Activated naive CD8-positive, alpha-beta T cell treated with anti-CD3 and anti-CD28 coated beads, Interleukin-2, amount 50 U/mL, for 24 hours (primary cell): ENCODE data around the gene GPR137C.
"Not testable (repeated sequence)": the region's sequence is repeated elsewhere in the genome, so short reads cannot be mapped to it uniquely, and the experiment has no call there.

Source experiments
- ATAC-seq: fragments of 150-1000 bp; cut with Tn5 transposase; one replicate; pipeline ENCODE4 v1.10.0; 2021
- DNase-seq: peaks from one replicate; pipeline ENCODE4 v3.0.0; 2021
- H3K27ac Mint-ChIP-seq: one replicate; pipeline ENCODE4 v1.8.0; 2021; ENCODE audit warnings: mild to moderate bottlenecking, mixed read lengths
- H3K27me3 Mint-ChIP-seq: one replicate; pipeline ENCODE4 v1.8.0; 2021; ENCODE audit warnings: mixed read lengths
- H3K36me3 Mint-ChIP-seq: one replicate; pipeline ENCODE4 v1.8.0; 2021; ENCODE audit warnings: low read depth, mixed read lengths
- H3K4me1 Mint-ChIP-seq: one replicate; pipeline ENCODE4 v1.8.0; 2021; ENCODE audit warnings: mixed read lengths
- H3K4me3 Mint-ChIP-seq: one replicate; pipeline ENCODE4 v1.8.0; 2021; ENCODE audit warnings: mild to moderate bottlenecking, moderate library complexity, mixed read lengths
- H3K9me3 Mint-ChIP-seq: one replicate; pipeline ENCODE4 v1.8.0; 2021; ENCODE audit warnings: mixed read lengths

Gene GPR137C

GRCh38 chr14:52550661-52551060 is 2.0 kb upstream of the GPR137C start:
- Mint-ChIP-seq H3K27ac (no peak overlapping the region), H3K4me1 (peaks cover 24% of the 10 kb centered on the region), H3K9me3 (no peaks in the 10 kb centered on the region), H3K4me3 (peak overlapping the region; percentile 89), H3K27me3 (peaks cover 6% of the 10 kb centered on the region), H3K36me3 (no peaks in the 10 kb centered on the region)
- DNase-seq = no peak
- ATAC-seq = no peak

GRCh38 chr14:52551205-52551604 is 1.4 kb upstream of the GPR137C start:
- H3K4me3 Mint-ChIP-seq = peak overlapping the region; percentile 89
- peaks cover 24% of the 10 kb centered on the region for H3K4me1 Mint-ChIP-seq
- no peak for ATAC-seq
- no peak for DNase-seq
- no peak overlapping the region for H3K27ac Mint-ChIP-seq
- H3K9me3 Mint-ChIP-seq = no peaks in the 10 kb centered on the region
- no peaks in the 10 kb centered on the region for H3K36me3 Mint-ChIP-seq
- H3K27me3 Mint-ChIP-seq = peaks cover 6% of the 10 kb centered on the region

GRCh38 chr14:52551696-52552062 is 957 bp upstream of the GPR137C start:
- peak overlapping the region; percentile 76 for H3K27ac Mint-ChIP-seq
- no peaks in the 10 kb centered on the region for H3K36me3 Mint-ChIP-seq
- DNase-seq = no peak
- peaks cover 24% of the 10 kb centered on the region for H3K4me1 Mint-ChIP-seq
- peaks cover 6% of the 10 kb centered on the region for H3K27me3 Mint-ChIP-seq
- no peak for ATAC-seq
- peak overlapping the region; percentile 89 for H3K4me3 Mint-ChIP-seq
- H3K9me3 Mint-ChIP-seq = no peaks in the 10 kb centered on the region

DNA sequence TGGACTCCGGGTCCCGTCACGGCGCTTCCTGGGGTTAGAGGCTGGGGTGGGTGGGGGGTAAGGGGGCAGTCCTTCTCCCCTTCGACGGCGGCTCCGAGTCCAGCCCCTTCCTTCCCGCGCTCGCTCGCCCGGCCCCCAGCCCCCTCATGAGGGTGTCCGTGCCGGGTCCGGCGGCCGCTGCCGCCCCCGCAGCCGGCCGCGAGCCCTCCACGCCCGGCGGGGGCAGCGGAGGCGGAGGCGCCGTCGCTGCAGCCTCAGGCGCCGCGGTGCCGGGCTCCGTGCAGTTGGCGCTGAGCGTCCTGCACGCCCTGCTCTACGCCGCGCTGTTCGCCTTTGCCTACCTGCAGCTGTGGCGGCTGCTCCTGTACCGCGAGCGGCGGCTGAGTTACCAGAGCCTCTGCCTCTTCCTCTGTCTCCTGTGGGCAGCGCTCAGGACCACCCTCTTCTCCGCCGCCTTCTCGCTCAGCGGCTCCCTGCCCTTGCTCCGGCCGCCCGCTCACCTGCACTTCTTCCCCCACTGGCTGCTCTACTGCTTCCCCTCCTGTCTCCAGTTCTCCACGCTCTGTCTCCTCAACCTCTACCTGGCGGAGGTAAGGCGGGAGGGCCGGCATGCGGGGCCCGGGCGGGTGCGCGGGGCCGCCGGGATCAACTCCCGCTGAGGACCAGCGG is 500 bp downstream of the GPR137C start:
- Mint-ChIP-seq H3K27me3 (peaks cover 8% of the 10 kb centered on the region), H3K9me3 (no peaks in the 10 kb centered on the region), H3K36me3 (no peaks in the 10 kb centered on the region), H3K4me1 (peaks cover 24% of the 10 kb centered on the region), H3K27ac (no peak overlapping the region), H3K4me3 (peak overlapping the region; percentile 89)
- ATAC-seq (peak; percentile 35), DNase-seq (peak; percentile 39)

GRCh38 chr14:52553671-52554575 is 1.3 kb downstream of the GPR137C start:
- peak; percentile 79 for DNase-seq
- Mint-ChIP-seq H3K27ac (peak overlapping the region; percentile 74), H3K4me3 (peak overlapping the region; percentile 86), H3K27me3 (peaks cover 9% of the 10 kb centered on the region), H3K9me3 (no peaks in the 10 kb centered on the region), H3K36me3 (peaks cover 2% of the 10 kb centered on the region), H3K4me1 (peaks cover 24% of the 10 kb centered on the region)
- no peak for ATAC-seq

DNA sequence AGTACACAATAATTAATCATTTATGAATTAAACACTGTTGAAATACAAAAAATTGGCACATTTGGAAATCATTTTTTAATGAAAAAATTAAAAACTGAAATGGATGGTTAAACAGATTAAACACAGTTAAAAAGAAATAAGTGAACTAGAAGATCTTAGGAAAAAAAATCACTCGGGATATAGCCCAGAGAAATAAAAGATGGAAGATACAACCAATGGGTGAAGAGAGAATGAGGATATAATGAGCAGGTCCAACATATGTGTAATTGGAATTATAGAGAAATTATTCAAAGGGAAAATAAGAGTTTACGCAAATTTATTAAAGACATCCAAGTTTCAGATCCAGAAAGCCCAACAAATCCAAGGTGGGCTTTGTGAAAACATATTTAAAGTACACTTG is 6.1 kb downstream of the GPR137C start:
- ATAC-seq (no peak), DNase-seq (no peak)
- Mint-ChIP-seq H3K36me3 (peaks cover 2% of the 10 kb centered on the region), H3K4me3 (no peak overlapping the region), H3K4me1 (peaks cover 3% of the 10 kb centered on the region), H3K9me3 (no peaks in the 10 kb centered on the region), H3K27ac (no peak overlapping the region), H3K27me3 (peaks cover 9% of the 10 kb centered on the region)

GRCh38 chr14:52563120-52563519 is 10.5 kb downstream of the GPR137C start:
- Mint-ChIP-seq H3K4me1 (no peaks in the 10 kb centered on the region), H3K27ac (no peak overlapping the region), H3K9me3 (no peaks in the 10 kb centered on the region), H3K36me3 (peaks cover 2% of the 10 kb centered on the region), H3K27me3 (peaks cover 5% of the 10 kb centered on the region), H3K4me3 (no peak overlapping the region)
- DNase-seq = no peak
- ATAC-seq = no peak

- H3K4me3 Mint-ChIP-seq, H3K27ac Mint-ChIP-seq, H3K4me1 Mint-ChIP-seq, ATAC-seq, H3K27me3 Mint-ChIP-seq, H3K36me3 Mint-ChIP-seq, DNase-seq: not testable (repeated sequence)
- H3K9me3 Mint-ChIP-seq = peaks cover 25% of the 10 kb centered on the region
Observed at GRCh38 chr14:52568454-52568853, 15.8 kb downstream of the GPR137C start.

GRCh38 chr14:52575858-52576257 is 23.2 kb downstream of the GPR137C start:
- no peaks in the 10 kb centered on the region for H3K4me1 Mint-ChIP-seq
- H3K9me3 Mint-ChIP-seq = peaks cover 17% of the 10 kb centered on the region
- ATAC-seq = no peak
- H3K27me3 Mint-ChIP-seq = peaks cover 2% of the 10 kb centered on the region
- H3K4me3 Mint-ChIP-seq = no peak overlapping the region
- H3K27ac Mint-ChIP-seq = no peak overlapping the region
- DNase-seq = no peak
- peaks cover 2% of the 10 kb centered on the region for H3K36me3 Mint-ChIP-seq

GRCh38 chr14:52583544-52583943 is 30.9 kb downstream of the GPR137C start:
- Mint-ChIP-seq H3K27me3 (no peaks in the 10 kb centered on the region), H3K36me3 (no peaks in the 10 kb centered on the region), H3K4me1 (no peaks in the 10 kb centered on the region), H3K4me3 (no peak overlapping the region), H3K9me3 (no peaks in the 10 kb centered on the region), H3K27ac (no peak overlapping the region)
- DNase-seq (no peak), ATAC-seq (no peak)

- no peaks in the 10 kb centered on the region for H3K36me3 Mint-ChIP-seq
- ATAC-seq = no peak
- DNase-seq = no peak
- H3K4me1 Mint-ChIP-seq = no peaks in the 10 kb centered on the region
- no peak overlapping the region for H3K4me3 Mint-ChIP-seq
- H3K9me3 Mint-ChIP-seq = peaks cover 4% of the 10 kb centered on the region
- H3K27me3 Mint-ChIP-seq = no peaks in the 10 kb centered on the region
- no peak overlapping the region for H3K27ac Mint-ChIP-seq
Observed at GRCh38 chr14:52589646-52590045, 37.0 kb downstream of the GPR137C start.

DNA sequence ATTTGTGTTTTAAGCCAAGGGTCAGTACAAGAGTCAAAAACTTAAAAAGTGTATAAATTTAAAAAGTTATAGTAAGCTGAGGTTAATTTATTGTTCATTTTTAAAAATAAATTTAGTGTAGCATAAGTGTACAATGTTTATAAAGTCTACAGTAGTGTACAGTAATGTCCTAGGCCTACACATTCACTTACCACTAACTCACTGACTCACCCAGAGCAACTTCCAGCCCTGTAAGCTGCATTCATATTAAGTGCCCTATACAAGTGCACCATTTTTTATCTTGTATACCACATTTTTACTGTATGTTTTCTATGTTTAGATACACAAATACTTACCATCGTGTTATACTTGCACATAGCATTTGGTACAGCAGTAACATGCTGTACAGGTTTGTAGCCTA is 37.7 kb downstream of the GPR137C start:
- H3K4me3 Mint-ChIP-seq = no peak overlapping the region
- H3K36me3 Mint-ChIP-seq = no peaks in the 10 kb centered on the region
- ATAC-seq (no peak), DNase-seq (no peak)
- peaks cover 7% of the 10 kb centered on the region for H3K9me3 Mint-ChIP-seq
- H3K27me3 Mint-ChIP-seq = no peaks in the 10 kb centered on the region
- H3K27ac Mint-ChIP-seq = no peak overlapping the region
- H3K4me1 Mint-ChIP-seq = no peaks in the 10 kb centered on the region

- H3K27me3 Mint-ChIP-seq = no peaks in the 10 kb centered on the region
- H3K36me3 Mint-ChIP-seq = no peaks in the 10 kb centered on the region
- H3K27ac Mint-ChIP-seq = no peak overlapping the region
- H3K4me1 Mint-ChIP-seq = no peaks in the 10 kb centered on the region
- DNase-seq (no peak), ATAC-seq (no peak)
- no peak overlapping the region for H3K4me3 Mint-ChIP-seq
- peaks cover 11% of the 10 kb centered on the region for H3K9me3 Mint-ChIP-seq
Observed at GRCh38 chr14:52596320-52596719, 43.7 kb downstream of the GPR137C start.

DNA sequence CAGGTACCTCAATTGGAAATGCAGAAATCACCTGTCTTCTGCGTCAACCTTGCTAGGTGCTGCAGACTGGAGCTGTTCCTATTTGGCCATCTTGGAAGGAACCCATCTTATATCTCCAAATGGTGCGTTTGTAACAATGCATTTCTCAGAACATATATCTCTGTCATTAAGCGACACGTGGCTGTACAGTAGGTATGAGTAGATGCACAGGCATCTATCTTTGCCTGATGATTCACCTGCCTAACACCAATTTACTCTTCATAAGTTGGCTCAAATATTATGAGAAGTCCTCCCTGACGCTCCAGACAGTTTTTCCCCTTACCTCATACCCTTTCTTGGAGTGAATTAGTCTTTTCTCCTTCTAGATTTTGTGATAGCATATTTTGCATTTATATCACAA is 44.2 kb downstream of the GPR137C start:
- H3K9me3 Mint-ChIP-seq = peaks cover 11% of the 10 kb centered on the region
- no peaks in the 10 kb centered on the region for H3K27me3 Mint-ChIP-seq
- H3K4me3 Mint-ChIP-seq = no peak overlapping the region
- DNase-seq (no peak), ATAC-seq (no peak)
- no peak overlapping the region for H3K27ac Mint-ChIP-seq
- no peaks in the 10 kb centered on the region for H3K36me3 Mint-ChIP-seq
- H3K4me1 Mint-ChIP-seq = no peaks in the 10 kb centered on the region

GRCh38 chr14:52598568-52598967 is 45.9 kb downstream of the GPR137C start:
- DNase-seq (no peak), ATAC-seq (no peak)
- no peak overlapping the region for H3K27ac Mint-ChIP-seq
- H3K27me3 Mint-ChIP-seq = peaks cover 2% of the 10 kb centered on the region
- H3K36me3 Mint-ChIP-seq = no peaks in the 10 kb centered on the region
- no peak overlapping the region for H3K4me3 Mint-ChIP-seq
- peaks cover 11% of the 10 kb centered on the region for H3K9me3 Mint-ChIP-seq
- no peaks in the 10 kb centered on the region for H3K4me1 Mint-ChIP-seq
